ENCODE data around the gene NECTIN1. TPM values are rescaled to one million over a fixed set of nuclear protein-coding genes. Genes with fewer than 3 reads are reported as not detected.

The NECTIN1 gene
- total and polyA plus RNA-seq, 2 experiments from 2014 or later = 3.6 to 7.4 TPM

DNA sequence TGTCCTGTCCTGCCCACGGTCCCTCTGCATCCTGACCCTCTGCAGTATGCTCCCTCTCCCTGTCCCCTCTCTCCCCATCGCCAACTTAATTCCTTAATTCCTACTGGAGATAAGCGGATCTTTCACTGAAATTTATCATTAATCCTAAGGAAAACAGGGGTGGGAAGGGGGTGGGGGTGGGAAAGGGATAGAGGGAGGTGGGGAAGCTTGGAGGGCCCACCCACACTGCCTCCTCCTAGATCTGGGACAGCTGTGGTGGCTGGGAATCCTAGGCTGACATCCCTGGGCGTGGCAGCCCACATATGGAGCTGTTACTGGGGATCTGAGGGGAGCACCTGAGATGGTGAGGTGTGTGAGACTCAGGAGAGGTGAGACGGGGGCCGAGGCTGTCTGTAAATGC, 14.4 kb downstream of the NECTIN1 start:
- H3K36me3 ChIP-seq (replicated peaks; ENCODE audit: insufficient read depth, low read depth) = no peaks in the 10 kb centered on the region

DNA sequence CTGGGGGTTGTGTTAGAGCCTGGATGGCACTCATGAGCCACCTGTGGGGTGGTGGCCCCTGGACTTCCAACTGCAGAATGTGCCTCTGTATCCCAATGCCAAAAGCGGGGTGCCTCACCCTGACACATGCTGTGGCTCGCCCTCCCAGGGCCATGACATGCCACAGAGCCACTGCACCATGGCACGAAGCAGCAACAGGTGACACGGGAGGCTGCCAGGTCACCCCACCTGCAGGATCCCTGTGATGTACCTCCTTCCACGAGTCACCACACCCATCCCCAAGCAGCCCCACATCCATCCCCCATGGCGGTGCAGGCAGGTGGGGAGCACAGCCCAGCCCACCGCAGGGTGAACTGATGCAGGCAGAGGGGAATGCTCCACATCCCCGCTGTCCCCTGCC, 14.8 kb downstream of the NECTIN1 start:
- H3K4me1 ChIP-seq (ENCODE audit: insufficient read depth) = peaks cover 34% of the 10 kb centered on the region
- no peaks in the 10 kb centered on the region for H3K36me3 ChIP-seq (replicated peaks; ENCODE audit: insufficient read depth, low read depth)
- H3K9me3 ChIP-seq (ENCODE audit: low read depth) = no peaks in the 10 kb centered on the region
- no peak overlapping the region for H3K27ac ChIP-seq
- H3K79me2 ChIP-seq = peaks cover 15% of the 10 kb centered on the region
- WGBS (ENCODE audit: low lambda C conversion rate, missing lambda C conversion rate) = 87% methylated on average over 8 of the region's 8 CpGs
- DNase-seq (ENCODE audit: low spot score) = no peak
- H2AFZ ChIP-seq = no peak overlapping the region
- H3K9me2 ChIP-seq (replicated peaks; ENCODE audit: insufficient read depth) = no peaks in the 10 kb centered on the region
- no peak overlapping the region for H3K4me3 ChIP-seq
- TF ChIP-seq EZH2phosphoT487 (IDR thresholded peaks at IDR 0.05; ENCODE audit: low read depth, severe bottlenecking, unreplicated experiment) (no peak), EZH2 (IDR thresholded peaks at IDR 0.05; ENCODE audit: borderline replicate concordance) (no peak)
- TF ChIP-seq, protein P1, sequence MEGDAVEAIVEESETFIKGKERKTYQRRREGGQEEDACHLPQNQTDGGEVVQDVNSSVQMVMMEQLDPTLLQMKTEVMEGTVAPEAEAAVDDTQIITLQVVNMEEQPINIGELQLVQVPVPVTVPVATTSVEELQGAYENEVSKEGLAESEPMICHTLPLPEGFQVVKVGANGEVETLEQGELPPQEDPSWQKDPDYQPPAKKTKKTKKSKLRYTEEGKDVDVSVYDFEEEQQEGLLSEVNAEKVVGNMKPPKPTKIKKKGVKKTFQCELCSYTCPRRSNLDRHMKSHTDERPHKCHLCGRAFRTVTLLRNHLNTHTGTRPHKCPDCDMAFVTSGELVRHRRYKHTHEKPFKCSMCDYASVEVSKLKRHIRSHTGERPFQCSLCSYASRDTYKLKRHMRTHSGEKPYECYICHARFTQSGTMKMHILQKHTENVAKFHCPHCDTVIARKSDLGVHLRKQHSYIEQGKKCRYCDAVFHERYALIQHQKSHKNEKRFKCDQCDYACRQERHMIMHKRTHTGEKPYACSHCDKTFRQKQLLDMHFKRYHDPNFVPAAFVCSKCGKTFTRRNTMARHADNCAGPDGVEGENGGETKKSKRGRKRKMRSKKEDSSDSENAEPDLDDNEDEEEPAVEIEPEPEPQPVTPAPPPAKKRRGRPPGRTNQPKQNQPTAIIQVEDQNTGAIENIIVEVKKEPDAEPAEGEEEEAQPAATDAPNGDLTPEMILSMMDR (IDR thresholded peaks at IDR 0.05; ENCODE audit: poor library complexity) = no peak
- H3K4me2 ChIP-seq = no peak overlapping the region
- no peaks in the 10 kb centered on the region for H3K27me3 ChIP-seq
- no peaks in the 10 kb centered on the region for H4K20me1 ChIP-seq (ENCODE audit: insufficient read depth, poor library complexity, severe bottlenecking)

More for the DNA sequence above, 14.4 kb downstream of the NECTIN1 start:
- Histone ChIP-seq H3K79me2 (peaks cover 15% of the 10 kb centered on the region), H3K27me3 (no peaks in the 10 kb centered on the region), H3K4me1 (ENCODE audit: insufficient read depth) (peaks cover 31% of the 10 kb centered on the region), H3K9me2 (replicated peaks; ENCODE audit: insufficient read depth) (no peaks in the 10 kb centered on the region), H3K4me3 (no peak overlapping the region), H2AFZ (no peak overlapping the region), H3K27ac (no peak overlapping the region), H4K20me1 (ENCODE audit: insufficient read depth, poor library complexity, severe bottlenecking) (no peaks in the 10 kb centered on the region), H3K4me2 (no peak overlapping the region), H3K9me3 (ENCODE audit: low read depth) (no peaks in the 10 kb centered on the region)
- 69% methylated on average over 6 of the region's 6 CpGs for WGBS (ENCODE audit: low lambda C conversion rate, missing lambda C conversion rate)
- TF ChIP-seq EZH2phosphoT487 (IDR thresholded peaks at IDR 0.05; ENCODE audit: low read depth, severe bottlenecking, unreplicated experiment) (no peak), EZH2 (IDR thresholded peaks at IDR 0.05; ENCODE audit: borderline replicate concordance) (no peak)
- TF ChIP-seq, protein P1 (IDR thresholded peaks at IDR 0.05; ENCODE audit: poor library complexity) = no peak
- no peak for DNase-seq (ENCODE audit: low spot score)

DNA sequence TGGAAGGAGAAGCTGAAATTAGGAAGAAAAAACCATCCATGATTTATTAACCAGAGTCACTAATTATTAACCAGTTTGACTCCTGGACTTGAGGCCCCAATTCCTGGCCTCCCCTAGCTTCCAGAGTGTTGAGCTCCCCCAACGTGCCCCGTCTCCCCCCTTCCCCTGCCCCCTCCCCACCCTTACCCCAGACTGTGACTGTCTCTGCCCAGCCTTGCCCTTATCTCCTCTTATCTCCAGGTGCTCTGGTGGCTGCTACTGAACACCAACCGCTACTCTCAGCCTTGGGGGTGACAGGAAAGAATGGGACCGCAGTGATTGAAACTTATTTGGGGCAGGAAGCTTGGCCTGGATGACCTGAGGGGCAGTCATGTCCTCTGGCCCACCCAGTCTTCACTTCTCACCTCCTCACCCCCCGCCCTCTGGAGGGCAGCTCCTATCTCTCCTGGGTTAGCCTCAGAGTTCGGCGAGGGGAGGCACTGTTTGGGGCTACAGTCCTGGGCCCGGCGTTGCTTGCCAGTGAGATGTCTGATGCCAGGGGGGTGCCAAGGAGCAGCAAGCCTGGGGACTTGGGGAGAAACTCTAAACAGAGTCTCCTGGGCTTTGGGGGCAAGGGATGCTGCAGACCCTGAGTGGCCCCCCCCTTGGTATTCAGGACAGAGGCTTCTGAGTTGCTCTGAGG, 15.5 kb downstream of the NECTIN1 start:
- Histone ChIP-seq H3K4me2 (peak overlapping the region; percentile 61), H3K27ac (no peak overlapping the region), H3K9me3 (ENCODE audit: low read depth) (no peaks in the 10 kb centered on the region), H4K20me1 (ENCODE audit: insufficient read depth, poor library complexity, severe bottlenecking) (no peaks in the 10 kb centered on the region), H3K9me2 (replicated peaks; ENCODE audit: insufficient read depth) (no peaks in the 10 kb centered on the region), H3K79me2 (peaks cover 15% of the 10 kb centered on the region), H3K36me3 (replicated peaks; ENCODE audit: insufficient read depth, low read depth) (no peaks in the 10 kb centered on the region), H3K27me3 (no peaks in the 10 kb centered on the region), H3K4me1 (ENCODE audit: insufficient read depth) (peaks cover 35% of the 10 kb centered on the region), H3K4me3 (no peak overlapping the region), H2AFZ (no peak overlapping the region)
- TF ChIP-seq, protein P1 (IDR thresholded peaks at IDR 0.05; ENCODE audit: poor library complexity) = no peak
- no peak for TF ChIP-seq EZH2phosphoT487 (IDR thresholded peaks at IDR 0.05; ENCODE audit: low read depth, severe bottlenecking, unreplicated experiment)
- TF ChIP-seq EZH2 (IDR thresholded peaks at IDR 0.05; ENCODE audit: borderline replicate concordance) = no peak
- peak; percentile 71 for DNase-seq (ENCODE audit: low spot score)
- 45% methylated on average over 9 of the region's 9 CpGs for WGBS (ENCODE audit: low lambda C conversion rate, missing lambda C conversion rate)
